ENCODE results near the gene CNTNAP5. TPM values are rescaled to one million over a fixed set of nuclear protein-coding genes. Genes with fewer than 3 reads are reported as not detected.

The CNTNAP5 gene
- total RNA-seq, 1 experiment from 2014 or later: 0.48 TPM

DNA sequence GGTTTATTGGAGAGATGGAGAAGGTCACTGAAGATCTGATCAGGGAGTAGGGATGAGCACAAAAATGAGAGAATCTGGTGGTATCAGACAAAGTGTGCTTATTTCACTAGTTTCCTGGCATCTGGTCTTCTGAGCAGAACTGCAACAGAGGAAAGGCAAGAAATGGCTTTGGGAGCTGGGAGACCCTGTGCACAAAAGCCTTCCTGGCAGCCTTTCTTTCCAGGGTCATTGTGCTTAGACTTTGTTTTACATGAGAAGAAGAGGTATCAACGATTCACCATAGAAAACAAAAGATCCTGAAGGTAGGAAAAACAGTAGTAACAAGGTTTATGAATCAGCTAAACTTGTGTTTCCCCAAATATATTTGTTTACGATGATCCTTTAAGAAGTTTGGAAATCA is 162.9 kb downstream of the CNTNAP5 start:
- H2AFZ ChIP-seq (ENCODE audit: low read length): no peak overlapping the region
- Mint-ChIP-seq H3K4me3 (peak overlapping the region in 1 of 2 experiments; percentile 21; a peak in 2 of 5 replicates), H3K4me1 (peaks cover 29 to 34% of the 10 kb centered on the region in 2 experiments), H3K36me3 (ENCODE audit: insufficient read depth in 1 of 3, low read depth in 3 of 3) (no peaks in the 10 kb centered on the region; a peak in 1 of 7 replicates), H3K27me3 (ENCODE audit: low read depth) (no peaks in the 10 kb centered on the region; the same call in 1 of the 2 replicates), H3K9me3 (no peaks in the 10 kb centered on the region; a peak in 1 of 5 replicates), H3K27ac (peak overlapping the region; percentile 27 to 93 (median 66))
- H3K23ac ChIP-seq (ENCODE audit: insufficient read length, low read depth, low read length): no peak overlapping the region
- no peak overlapping the region for H4K5ac ChIP-seq (ENCODE audit: insufficient read length, low read depth, low read length)
- H2BK15ac ChIP-seq (ENCODE audit: low read depth, low read length): no peak overlapping the region
- H3K23me2 ChIP-seq (ENCODE audit: insufficient read length, low read depth, low read length, poor library complexity, severe bottlenecking): no peaks in the 10 kb centered on the region
- no peak overlapping the region for H2BK20ac ChIP-seq (ENCODE audit: low read depth, low read length, poor library complexity, severe bottlenecking)
- H2BK12ac ChIP-seq (ENCODE audit: insufficient read length, low read depth, low read length): no peak overlapping the region
- no peak overlapping the region for H2AK5ac ChIP-seq (ENCODE audit: insufficient read length, low read length)
- no peak overlapping the region for H2BK5ac ChIP-seq (ENCODE audit: insufficient read length, low read length)
- H4K8ac ChIP-seq (replicated peaks; ENCODE audit: insufficient read length, low read depth, low read length): no peak overlapping the region
- no peak overlapping the region for H3T11ph ChIP-seq (ENCODE audit: low read length)
- H3K79me1 ChIP-seq (ENCODE audit: insufficient read depth, low read depth, low read length, poor library complexity, severe bottlenecking): no peaks in the 10 kb centered on the region
- no peak overlapping the region for H2BK120ac ChIP-seq (ENCODE audit: low read depth, low read length, poor library complexity, severe bottlenecking)
- peak; percentile 31 for DNase-seq
- no peaks in the 10 kb centered on the region for H3K79me2 ChIP-seq (ENCODE audit: insufficient read depth, low read length)
- H3K9ac ChIP-seq (ENCODE audit: extremely low read depth, insufficient read length, low read length): no peak overlapping the region
- H3K4me1 ChIP-seq (ENCODE audit: insufficient read depth, low read length): peaks cover 2% of the 10 kb centered on the region; the same call in 1 of the 2 replicates
- no peak overlapping the region for H3K4me2 ChIP-seq (ENCODE audit: insufficient read depth, insufficient read length, low read length)
- no peak overlapping the region for H3K18ac ChIP-seq (ENCODE audit: insufficient read length, low read depth, low read length)
- no peak overlapping the region for H3K56ac ChIP-seq (ENCODE audit: insufficient read length, low read depth, low read length)
- no peaks in the 10 kb centered on the region for H3K9me3 ChIP-seq (ENCODE audit: control insufficient read depth, low read depth, low read length)
- no peaks in the 10 kb centered on the region for H3K27me3 ChIP-seq (ENCODE audit: insufficient read depth, low read length)
- TF ChIP-seq, protein P1, sequence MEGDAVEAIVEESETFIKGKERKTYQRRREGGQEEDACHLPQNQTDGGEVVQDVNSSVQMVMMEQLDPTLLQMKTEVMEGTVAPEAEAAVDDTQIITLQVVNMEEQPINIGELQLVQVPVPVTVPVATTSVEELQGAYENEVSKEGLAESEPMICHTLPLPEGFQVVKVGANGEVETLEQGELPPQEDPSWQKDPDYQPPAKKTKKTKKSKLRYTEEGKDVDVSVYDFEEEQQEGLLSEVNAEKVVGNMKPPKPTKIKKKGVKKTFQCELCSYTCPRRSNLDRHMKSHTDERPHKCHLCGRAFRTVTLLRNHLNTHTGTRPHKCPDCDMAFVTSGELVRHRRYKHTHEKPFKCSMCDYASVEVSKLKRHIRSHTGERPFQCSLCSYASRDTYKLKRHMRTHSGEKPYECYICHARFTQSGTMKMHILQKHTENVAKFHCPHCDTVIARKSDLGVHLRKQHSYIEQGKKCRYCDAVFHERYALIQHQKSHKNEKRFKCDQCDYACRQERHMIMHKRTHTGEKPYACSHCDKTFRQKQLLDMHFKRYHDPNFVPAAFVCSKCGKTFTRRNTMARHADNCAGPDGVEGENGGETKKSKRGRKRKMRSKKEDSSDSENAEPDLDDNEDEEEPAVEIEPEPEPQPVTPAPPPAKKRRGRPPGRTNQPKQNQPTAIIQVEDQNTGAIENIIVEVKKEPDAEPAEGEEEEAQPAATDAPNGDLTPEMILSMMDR (conservative IDR thresholded peaks at IDR 0.05): no peak
- no peaks in the 10 kb centered on the region for H4K20me1 ChIP-seq (ENCODE audit: control insufficient read depth, insufficient read depth, insufficient read length)
- H3K14ac ChIP-seq (ENCODE audit: insufficient read depth, low read length): no peak overlapping the region
- H3K27ac ChIP-seq (ENCODE audit: insufficient read length, low read depth, low read length): peak overlapping the region; percentile 16
- WGBS (ENCODE audit: extremely low coverage, insufficient read length, low lambda C conversion rate): no CpG with 5 or more reads among the region's 2 CpGs
- H4K91ac ChIP-seq (ENCODE audit: insufficient read length, low read depth, low read length): no peak overlapping the region
- no peak overlapping the region for H3K4ac ChIP-seq (ENCODE audit: low read depth, low read length)
